Esophagus squamous epithelium (tissue), 5 donors: ENCODE data around the gene HACD4. TPM values are rescaled to one million over a fixed set of nuclear protein-coding genes. Genes with fewer than 3 reads are reported as not detected.

Experiments used
- DNase-seq: peaks from one replicate; lab custom pipeline; 2025; lab: John Stamatoyannopoulos, UW
- H3K27ac ChIP-seq, 4 donors: fragments of 200-600 bp; sonication (generic); one replicate each; pipeline ENCODE4 v1.5.1; 2016 to 2019; ENCODE audit warnings: mild to moderate bottlenecking in 1 of 4
- H3K27me3 ChIP-seq, 4 donors: fragments of 200-600 bp; sonication (generic); 1 replicate in 3 of 4; 2 replicates in 1 of 4; pipeline versions ENCODE4 v1.5.1 to v1.6.0; 2017 to 2021; ENCODE audit warnings: antibody characterized with exemption in 1 of 4
- H3K36me3 ChIP-seq, 3 donors: fragments of 200-600 bp; sonication (generic); one replicate each; pipeline ENCODE4 v1.5.1; 2016 to 2019
- H3K4me1 ChIP-seq, 3 donors: fragments of 200-600 bp; sonication (generic); one replicate each; pipeline ENCODE4 v1.5.1; 2017 to 2019
- H3K4me3 ChIP-seq, 4 donors: fragments of 200-600 bp; sonication (generic); 1 replicate in 3 of 4; 2 replicates in 1 of 4; pipeline ENCODE4 v1.5.1; 2016 to 2019; ENCODE audit warnings: mild to moderate bottlenecking in 2 of 4, moderate library complexity in 1 of 4
- H3K9me3 ChIP-seq, 3 donors: fragments of 200-600 bp; sonication (generic); one replicate each; pipeline ENCODE4 v1.5.1; 2016 to 2019
- POLR2A ChIP-seq, 4 donors: fragments of 450-650 bp; IDR thresholded peaks; one replicate each; pipeline ENCODE4 v1.6.1; 2017; ENCODE audit warnings: antibody characterized with exemption in 4 of 4, mild to moderate bottlenecking in 4 of 4, moderate library complexity in 3 of 4
- WGBS, 2 donors: methylation state at CpG; one replicate each; pipeline ENCODE4 v1.1.5; 2018; 5-methylcytosine and 5-hydroxymethylcytosine counted together
- intact Hi-C: fragments of 100-400 bp; cut with DNase I; formaldehyde crosslinking; loops from one replicate; pipeline ENCODE4 v1.15.0; 2022
- total RNA-seq, 4 donors: library from RNA; depleted of rRNA; stranded (reverse); fragments of >200 nt; gene quantifications; one replicate each; pipeline ENCODE4 v1.1.0, GENCODE V29; 2016
- TF ChIP-seq, protein P1 (sequence below), 6 experiments: fragments of 450-650 bp in 4 of 6; fragments of 200-600 bp in 2 of 6; sonication (generic) in 2 of 6; IDR thresholded peaks; one replicate each; pipeline ENCODE4 v1.5.1; 2016 to 2019; ENCODE audit warnings: antibody characterized with exemption in 6 of 6, mild to moderate bottlenecking in 4 of 6, moderate library complexity in 4 of 6
- donor health status: DM: yes; HTN: yes; CAD: no.

Gene HACD4
- total RNA-seq, 4 donors from 2014 or later: 0.97 to 3.8 (median 2.5) TPM

DNA sequence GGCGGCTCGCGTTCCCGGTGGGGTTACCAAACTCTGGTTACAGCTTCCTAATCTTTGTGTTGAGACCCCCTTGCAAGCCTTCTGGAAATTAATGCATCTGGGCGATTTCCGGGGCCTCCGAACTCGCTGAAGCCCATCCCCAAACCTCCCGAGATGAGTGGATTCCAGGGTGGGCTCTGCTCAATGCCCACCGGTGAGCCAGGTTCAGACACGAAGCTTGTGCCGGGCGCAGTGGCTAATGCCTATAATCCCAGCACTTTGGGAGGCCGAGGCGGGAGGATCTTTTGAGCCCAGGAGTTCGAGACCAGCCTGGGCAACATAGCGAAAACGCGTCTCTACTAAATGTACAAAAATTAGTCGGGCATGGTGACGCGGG, 356 bp upstream of the HACD4 start:
- TF ChIP-seq, protein P1, sequence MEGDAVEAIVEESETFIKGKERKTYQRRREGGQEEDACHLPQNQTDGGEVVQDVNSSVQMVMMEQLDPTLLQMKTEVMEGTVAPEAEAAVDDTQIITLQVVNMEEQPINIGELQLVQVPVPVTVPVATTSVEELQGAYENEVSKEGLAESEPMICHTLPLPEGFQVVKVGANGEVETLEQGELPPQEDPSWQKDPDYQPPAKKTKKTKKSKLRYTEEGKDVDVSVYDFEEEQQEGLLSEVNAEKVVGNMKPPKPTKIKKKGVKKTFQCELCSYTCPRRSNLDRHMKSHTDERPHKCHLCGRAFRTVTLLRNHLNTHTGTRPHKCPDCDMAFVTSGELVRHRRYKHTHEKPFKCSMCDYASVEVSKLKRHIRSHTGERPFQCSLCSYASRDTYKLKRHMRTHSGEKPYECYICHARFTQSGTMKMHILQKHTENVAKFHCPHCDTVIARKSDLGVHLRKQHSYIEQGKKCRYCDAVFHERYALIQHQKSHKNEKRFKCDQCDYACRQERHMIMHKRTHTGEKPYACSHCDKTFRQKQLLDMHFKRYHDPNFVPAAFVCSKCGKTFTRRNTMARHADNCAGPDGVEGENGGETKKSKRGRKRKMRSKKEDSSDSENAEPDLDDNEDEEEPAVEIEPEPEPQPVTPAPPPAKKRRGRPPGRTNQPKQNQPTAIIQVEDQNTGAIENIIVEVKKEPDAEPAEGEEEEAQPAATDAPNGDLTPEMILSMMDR (IDR thresholded peaks at IDR 0.05): no peak
- no peak for TF ChIP-seq POLR2A (IDR thresholded peaks at IDR 0.05)
- Histone ChIP-seq H3K4me1 (peaks cover 7 to 28% (median 7%) of the 10 kb centered on the region in 3 donors), H3K9me3 (no peaks in the 10 kb centered on the region), H3K36me3 (no peaks in the 10 kb centered on the region), H3K27me3 (no peaks in the 10 kb centered on the region), H3K4me3 (peak overlapping the region; percentile 46 to 74 (median 61)), H3K27ac (peak overlapping the region; percentile 49 to 89 (median 80))
- WGBS, 2 donors: 53 to 68% methylated on average over 14 of the region's 22 CpGs
- DNase-seq: no peak
- intact Hi-C loops: no loop called here

DNA sequence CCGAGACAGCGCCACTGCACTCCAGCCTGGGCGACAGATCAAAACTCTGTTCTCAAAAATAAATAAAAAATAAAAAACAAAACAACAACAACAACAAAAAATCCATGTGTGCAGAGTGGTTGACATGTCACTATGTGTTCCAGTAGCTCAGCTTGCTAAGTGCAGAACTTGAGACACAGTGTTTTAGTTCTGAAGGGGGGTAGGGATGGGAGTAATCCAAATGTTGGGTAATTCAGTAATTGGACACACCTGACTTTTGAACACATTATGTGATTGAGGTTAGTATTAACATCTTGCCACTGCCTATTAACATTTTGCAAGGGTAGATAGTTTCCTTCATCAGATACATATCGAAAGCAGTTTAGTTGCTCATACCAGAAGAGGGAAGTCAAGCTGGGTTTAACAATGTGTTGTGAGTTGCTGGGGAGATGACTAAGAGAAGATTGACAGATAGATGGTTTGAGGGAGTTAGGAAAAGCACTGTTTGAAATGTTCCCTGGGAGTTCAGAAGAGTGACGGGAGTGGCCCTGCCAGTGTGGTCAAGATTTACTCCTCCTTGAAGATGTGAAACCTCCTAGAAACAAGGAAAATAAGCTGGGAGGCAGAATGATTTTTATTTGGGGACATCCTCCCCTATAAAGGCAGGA, 928 bp downstream of the HACD4 start:
- Histone ChIP-seq H3K9me3 (no peaks in the 10 kb centered on the region), H3K27me3 (no peaks in the 10 kb centered on the region), H3K4me3 (peak overlapping the region; percentile 46 to 74 (median 61)), H3K36me3 (no peaks in the 10 kb centered on the region), H3K27ac (peak overlapping the region; percentile 49 to 89 (median 80)), H3K4me1 (peaks cover 7 to 28% (median 7%) of the 10 kb centered on the region in 3 donors)
- TF ChIP-seq POLR2A (IDR thresholded peaks at IDR 0.05): no peak
- TF ChIP-seq, protein P1 (IDR thresholded peaks at IDR 0.05): no peak
- intact Hi-C loops: no loop called here
- no peak for DNase-seq
- WGBS, 2 donors: 65 to 67% methylated on average over 5 of the region's 5 CpGs

DNA sequence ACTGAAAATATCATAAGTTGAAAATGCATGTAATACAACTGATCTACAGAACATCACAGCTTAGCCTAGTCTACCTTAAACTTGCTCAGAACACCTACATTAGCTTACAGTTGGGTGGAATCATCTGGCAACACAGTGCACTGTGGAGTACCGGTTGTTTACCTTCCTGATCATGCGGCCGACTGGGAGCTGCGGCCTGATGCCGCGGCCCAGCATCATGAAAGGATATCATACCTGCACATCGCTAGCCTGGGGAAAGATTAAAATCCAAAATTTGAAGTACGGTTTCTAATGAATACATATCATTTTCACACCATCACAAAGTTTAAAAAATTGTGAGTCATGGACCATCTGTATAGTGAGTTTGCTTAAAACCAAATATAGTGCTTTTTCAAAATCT, 1.8 kb downstream of the HACD4 start:
- no peaks in the 10 kb centered on the region for H3K9me3 ChIP-seq
- no peak for DNase-seq
- TF ChIP-seq, protein P1 (IDR thresholded peaks at IDR 0.05): no peak
- TF ChIP-seq POLR2A (IDR thresholded peaks at IDR 0.05): no peak
- H3K4me1 ChIP-seq: peaks cover 7 to 28% (median 7%) of the 10 kb centered on the region in 3 donors
- H3K27ac ChIP-seq: peak overlapping the region in 1 of 4 donors; percentile 76
- 72 to 73% methylated on average over 8 of the region's 8 CpGs for WGBS, 2 donors
- intact Hi-C loops: no loop called here
- no peak overlapping the region for H3K4me3 ChIP-seq
- no peaks in the 10 kb centered on the region for H3K27me3 ChIP-seq
- no peaks in the 10 kb centered on the region for H3K36me3 ChIP-seq

DNA sequence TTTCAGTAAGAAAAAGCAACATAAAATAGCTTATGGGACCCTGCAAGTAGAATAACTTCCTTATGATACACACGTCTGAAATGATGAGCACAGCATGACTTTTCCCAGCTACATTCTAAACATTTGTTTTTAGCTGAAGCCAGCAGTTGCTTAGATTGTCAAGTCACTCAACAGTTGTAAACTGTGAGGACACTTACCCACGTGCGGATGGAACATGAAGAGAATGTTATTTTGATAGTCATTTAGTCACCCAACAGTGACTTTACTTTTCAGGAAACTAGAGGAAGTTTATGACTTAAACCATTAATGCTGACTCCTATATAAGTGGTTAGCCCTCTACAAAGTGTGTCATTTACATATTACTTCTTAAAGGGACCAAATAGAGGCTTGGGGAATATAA, 3.0 kb downstream of the HACD4 start:
- DNase-seq: no peak
- intact Hi-C loops: no loop called here
- H3K36me3 ChIP-seq: no peaks in the 10 kb centered on the region
- H3K4me1 ChIP-seq: peaks cover 7 to 28% (median 7%) of the 10 kb centered on the region in 3 donors
- H3K4me3 ChIP-seq: no peak overlapping the region
- peak overlapping the region in 1 of 4 donors; percentile 23 for H3K27ac ChIP-seq
- H3K9me3 ChIP-seq: no peaks in the 10 kb centered on the region
- H3K27me3 ChIP-seq: no peaks in the 10 kb centered on the region
- 35 to 54% methylated on average over 3 of the region's 3 CpGs for WGBS, 2 donors
- TF ChIP-seq, protein P1 (IDR thresholded peaks at IDR 0.05): no peak
- no peak for TF ChIP-seq POLR2A (IDR thresholded peaks at IDR 0.05)

DNA sequence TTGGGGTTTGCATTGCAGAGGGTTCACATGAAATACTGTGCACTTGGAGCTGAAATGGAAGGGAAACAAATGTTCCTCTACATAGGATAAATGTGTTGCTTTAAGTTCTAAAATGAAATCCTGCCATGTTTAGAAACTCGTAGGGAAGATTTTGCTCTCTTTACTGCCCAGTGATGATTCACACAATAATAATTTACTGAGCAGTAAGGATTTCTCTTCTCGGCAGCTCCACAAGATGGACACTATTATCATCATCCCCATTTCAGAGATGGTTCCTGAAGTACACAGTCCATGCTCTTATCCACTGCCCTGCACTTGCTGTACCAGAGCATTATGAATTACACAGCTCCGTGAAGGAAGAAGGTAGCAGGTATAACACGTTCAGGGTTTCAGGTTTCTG, 4.1 kb downstream of the HACD4 start:
- intact Hi-C loops: no loop called here
- no peak for DNase-seq
- TF ChIP-seq, protein P1 (IDR thresholded peaks at IDR 0.05): no peak
- TF ChIP-seq POLR2A (IDR thresholded peaks at IDR 0.05): no peak
- Histone ChIP-seq H3K9me3 (no peaks in the 10 kb centered on the region), H3K4me3 (no peak overlapping the region), H3K4me1 (peaks cover 7 to 28% (median 7%) of the 10 kb centered on the region in 3 donors), H3K27me3 (no peaks in the 10 kb centered on the region), H3K36me3 (no peaks in the 10 kb centered on the region), H3K27ac (no peak overlapping the region)
- WGBS, 2 donors: 59 to 70% methylated on average over 4 of the region's 4 CpGs
